HepG2 (cell line): ENCODE results near the gene PROX1. TPM values are rescaled to one million over a fixed set of nuclear protein-coding genes. Genes with fewer than 3 reads are reported as not detected.

Experiments used
- BCL6 ChIP-seq: IDR thresholded peaks from 2 replicates; pipeline ENCODE4 v1.6.1; 2016; ENCODE audit warnings: missing genetic modification reagents, missing compliant biosample characterization
- BRCA1 ChIP-seq: sonication (generic); formaldehyde crosslinking; IDR thresholded peaks from 2 replicates; pipeline ENCODE4 v1.4.0; 2020; ENCODE audit warnings: missing genetic modification reagents
- EP300 ChIP-seq, 3 experiments: sonication (generic) in 1 of 3; formaldehyde crosslinking in 1 of 3; IDR thresholded peaks; 2 replicates each; pipeline versions ENCODE4 v1.5.1 to v1.6.1; 2011 to 2020; ENCODE audit warnings: low read depth in 2 of 3, low read length in 2 of 3, borderline replicate concordance in 1 of 3, improper control_type of control experiment in 1 of 3, mild to moderate bottlenecking in 1 of 3, missing genetic modification reagents in 1 of 3, moderate library complexity in 1 of 3
- KLF11 ChIP-seq: IDR thresholded peaks from 2 replicates; pipeline ENCODE4 v1.6.1; 2016; ENCODE audit warnings: missing compliant biosample characterization
- LCORL ChIP-seq, 2 experiments: fragments of 450-650 bp in 1 of 2; sonication (generic) in 1 of 2; formaldehyde crosslinking in 1 of 2; IDR thresholded peaks; 2 replicates each; pipeline versions ENCODE4 v1.5.0 to v1.6.1; 2017 to 2020; ENCODE audit warnings: antibody characterized with exemption in 1 of 2, missing genetic modification reagents in 1 of 2
- MAZ ChIP-seq, 2 experiments: sonication (generic) in 1 of 2; formaldehyde crosslinking in 1 of 2; IDR thresholded peaks; 2 replicates each; pipeline versions ENCODE4 v1.5.0 to v1.6.1; 2012 to 2020; ENCODE audit warnings: low read depth in 2 of 2, mild to moderate bottlenecking in 2 of 2, borderline replicate concordance in 1 of 2, improper control_type of control experiment in 1 of 2, low read length in 1 of 2, missing genetic modification reagents in 1 of 2, moderate library complexity in 1 of 2
- MED1 ChIP-seq: sonication (generic); formaldehyde crosslinking; IDR thresholded peaks from 2 replicates; pipeline ENCODE4 v1.4.0; 2020; ENCODE audit warnings: missing genetic modification reagents
- MEF2D ChIP-seq: sonication (generic); formaldehyde crosslinking; IDR thresholded peaks from 2 replicates; pipeline ENCODE4 v1.5.1; 2020; ENCODE audit warnings: mild to moderate bottlenecking, missing genetic modification reagents
- NR2F6 ChIP-seq, 2 experiments: IDR thresholded peaks; 2 replicates each; pipeline ENCODE4 v1.6.1; 2016; ENCODE audit warnings: antibody characterized with exemption in 1 of 2, mild to moderate bottlenecking in 1 of 2
- PPARG ChIP-seq: conservative IDR thresholded peaks from 2 replicates; pipeline ENCODE4 v1.6.1; 2016; ENCODE audit warnings: missing biosample characterization, missing genetic modification reagents
- RBM22 ChIP-seq: fragments of 200-400 bp; formaldehyde crosslinking; optimal IDR thresholded peaks from 2 replicates; pipeline ENCODE3; 2017; ENCODE audit warnings: mild to moderate bottlenecking, low read length, moderate library complexity
- TCF7 ChIP-seq: sonication (generic); IDR thresholded peaks from 2 replicates; pipeline ENCODE4 v1.6.1; 2016; ENCODE audit warnings: antibody characterized with exemption, low read depth
- TMF1 ChIP-seq: sonication (generic); formaldehyde crosslinking; IDR thresholded peaks from 2 replicates; pipeline ENCODE4 v1.8.1; 2022; ENCODE audit warnings: low read depth, missing genetic modification reagents
- YEATS2 ChIP-seq: sonication (generic); formaldehyde crosslinking; IDR thresholded peaks from 2 replicates; pipeline ENCODE4 v1.4.0; 2020; ENCODE audit warnings: missing genetic modification reagents, borderline replicate concordance
- YEATS4 ChIP-seq: sonication (generic); formaldehyde crosslinking; IDR thresholded peaks from 2 replicates; pipeline ENCODE4 v1.4.0; 2020; ENCODE audit warnings: missing genetic modification reagents, borderline replicate concordance
- ZFY ChIP-seq: sonication (generic); formaldehyde crosslinking; IDR thresholded peaks from 2 replicates; pipeline ENCODE4 v1.4.0; 2020; ENCODE audit warnings: missing genetic modification reagents
- ZNF143 ChIP-seq: sonication (generic); formaldehyde crosslinking; IDR thresholded peaks from 2 replicates; pipeline ENCODE4 v1.4.0; 2020; ENCODE audit warnings: missing genetic modification reagents
- ZNF275 ChIP-seq: sonication (generic); formaldehyde crosslinking; IDR thresholded peaks from 2 replicates; pipeline ENCODE4 v1.8.0; 2022; ENCODE audit warnings: missing genetic modification reagents, mild to moderate bottlenecking, inconsistent platforms, borderline replicate concordance
- ZNF3 ChIP-seq: IDR thresholded peaks from 2 replicates; pipeline ENCODE4 v1.7.0; 2017; ENCODE audit warnings: inconsistent platforms
- ZNF564 ChIP-seq: sonication (generic); formaldehyde crosslinking; IDR thresholded peaks from 2 replicates; pipeline ENCODE4 v1.8.1; 2023; ENCODE audit warnings: mild to moderate bottlenecking, missing genetic modification reagents
- ZNF776 ChIP-seq: sonication (generic); formaldehyde crosslinking; IDR thresholded peaks from 2 replicates; pipeline ENCODE4 v1.4.0; 2020; ENCODE audit warnings: mild to moderate bottlenecking, missing genetic modification reagents
- ZNF777 ChIP-seq: sonication (generic); formaldehyde crosslinking; IDR thresholded peaks from 2 replicates; pipeline ENCODE4 v1.4.0; 2020; ENCODE audit warnings: missing genetic modification reagents
- polyA plus RNA-seq, 8 experiments: library from polyadenylated mRNA; depleted of rRNA in 3 of 8; stranded (reverse) in 7 of 8; unstranded in 1 of 8; fragments of >200 nt; fragmentation: Illumina TruSeq in 4 of 8; extraction: Trizol in 4 of 8; gene quantifications; 2 replicates each; pipeline versions ENCODE4 v1.2.1 to v1.2.3, GENCODE V29; 2011 to 2016; ENCODE audit warnings: low read depth in 4 of 8, missing spikeins in 1 of 8, mixed read lengths in 1 of 8; ENCODE audit not compliant: insufficient read depth in 1 of 8
- total RNA-seq, 5 experiments: library from RNA; depleted of rRNA; stranded (reverse); fragments of >200 nt; fragmentation: Illumina TruSeq; extraction: Trizol; gene quantifications; 2 replicates each; pipeline ENCODE4 v1.2.3, GENCODE V29; 2016; ENCODE audit warnings: low read depth in 1 of 5
- TF ChIP-seq, protein P1 (sequence below): sonication (generic); formaldehyde crosslinking; IDR thresholded peaks from 2 replicates; pipeline ENCODE4 v1.5.1; 2020; ENCODE audit warnings: mild to moderate bottlenecking, missing genetic modification reagents, borderline replicate concordance

The PROX1 gene
- total and polyA plus RNA-seq, 2 of the 13 experiments (the other 11 are each of a cell fraction or from before 2014, with no cell fraction given) = 12.3 to 30.2 TPM

GRCh38 chr1:214028095-214028494 is 40.3 kb downstream of the PROX1 start (continued):
- 0 out of 2 replicates have a peak, but pooled peaks have one; percentile 17 for TF ChIP-seq ZFY (CRISPR knock-in tag)
- TF ChIP-seq EP300 (IDR thresholded peaks at IDR 0.05; ENCODE audit: low read depth in 2 of 2, low read length in 2 of 2) = peak in 1 of 2 experiments; percentile 12; a peak in 1 of 4 replicates
- no peak for TF ChIP-seq EP300 (CRISPR knock-in tag; IDR thresholded peaks at IDR 0.05; ENCODE audit: borderline replicate concordance)
- TF ChIP-seq NR2F6 (IDR thresholded peaks at IDR 0.05) = peak; percentile 5; the same call in 1 of the 2 replicates
- TF ChIP-seq NR2F6 (CRISPR knock-in tag; IDR thresholded peaks at IDR 0.05) = no peak
- TF ChIP-seq, protein P1, sequence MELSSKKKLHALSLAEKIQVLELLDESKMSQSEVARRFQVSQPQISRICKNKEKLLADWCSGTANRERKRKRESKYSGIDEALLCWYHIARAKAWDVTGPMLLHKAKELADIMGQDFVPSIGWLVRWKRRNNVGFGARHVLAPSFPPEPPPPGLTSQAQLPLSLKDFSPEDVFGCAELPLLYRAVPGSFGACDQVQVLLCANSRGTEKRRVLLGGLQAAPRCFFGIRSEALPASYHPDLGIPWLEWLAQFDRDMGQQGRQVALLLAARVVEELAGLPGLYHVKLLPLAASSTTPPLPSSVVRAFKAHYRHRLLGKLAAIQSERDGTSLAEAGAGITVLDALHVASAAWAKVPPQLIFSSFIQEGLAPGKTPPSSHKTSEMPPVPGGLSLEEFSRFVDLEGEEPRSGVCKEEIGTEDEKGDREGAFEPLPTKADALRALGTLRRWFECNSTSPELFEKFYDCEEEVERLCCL (CRISPR knock-in tag) = no peak
- TF ChIP-seq YEATS4 (CRISPR knock-in tag) = 0 out of 2 replicates have a peak, but pooled peaks have one; percentile 2
- TF ChIP-seq ZNF275 (CRISPR knock-in tag) = 0 out of 2 replicates have a peak, but pooled peaks have one; percentile 13
- peak; percentile 38; the same call in 1 of the 2 replicates for TF ChIP-seq PPARG
- TF ChIP-seq MAZ (IDR thresholded peaks at IDR 0.05; ENCODE audit: borderline replicate concordance, low read depth, low read length) = no peak
- 0 out of 2 replicates have a peak, but pooled peaks have one; percentile 3 for TF ChIP-seq MAZ (CRISPR knock-in tag; IDR thresholded peaks at IDR 0.05; ENCODE audit: low read depth)
- peak; percentile 45 for TF ChIP-seq RBM22
- TF ChIP-seq YEATS2 (CRISPR knock-in tag) = no peak
- no peak for TF ChIP-seq KLF11 (CRISPR knock-in tag)
- TF ChIP-seq ZNF564 (CRISPR knock-in tag) = 0 out of 2 replicates have a peak, but pooled peaks have one; percentile 60
- no peak for TF ChIP-seq TMF1
- TF ChIP-seq ZNF3 = 0 out of 2 replicates have a peak, but pooled peaks have one; percentile 4
- TF ChIP-seq MED1 = peak; percentile 51; the same call in 1 of the 2 replicates
- TF ChIP-seq BCL6 = peak; percentile 17; the same call in 1 of the 2 replicates
- TF ChIP-seq ZNF776 (CRISPR knock-in tag) = no peak
- 0 out of 2 replicates have a peak, but pooled peaks have one; percentile 19 for TF ChIP-seq TCF7
- TF ChIP-seq MEF2D (CRISPR knock-in tag) = peak; percentile 95
- no peak for TF ChIP-seq ZNF143
- peak; percentile 64; the same call in 1 of the 2 replicates for TF ChIP-seq BRCA1 (CRISPR knock-in tag)
- 0 out of 2 replicates have a peak, but pooled peaks have one; percentile 10 for TF ChIP-seq ZNF777 (CRISPR knock-in tag)
- no peak for TF ChIP-seq LCORL (IDR thresholded peaks at IDR 0.05)
- 0 out of 2 replicates have a peak, but pooled peaks have one; percentile 18 for TF ChIP-seq LCORL (CRISPR knock-in tag; IDR thresholded peaks at IDR 0.05)
